GM12878 (cell line): ENCODE results near the gene VAV2. TPM values are rescaled to one million over a fixed set of nuclear protein-coding genes. Genes with fewer than 3 reads are reported as not detected.

ENCODE experiments used
- ATAC-seq: fragments of 200-7000 bp; cut with Tn5 transposase; 3 replicates; pipeline ENCODE4 v1.9.1; 2020; ENCODE audit warnings: mild to moderate bottlenecking, moderate library complexity
- BruUV-seq: library from RNA; stranded (reverse); fragments of 400-500 nt; replicated peaks from 2 replicates; lab custom pipeline; 2021; lab: Mats Ljungman, UMichigan
- CTCF ChIA-PET: fragments of 300-600 bp; sonication (Branson Sonifier 250); formaldehyde crosslinking; extraction: SDS; loops from one replicate; lab custom pipeline; 2021; ENCODE audit warnings: inconsistent platforms; lab: Yijun Ruan, JAX
- POLR2A ChIA-PET: fragments of 350-600 bp; formaldehyde crosslinking; extraction: SDS; loops from one replicate; lab custom pipeline; 2021; ENCODE audit warnings: inconsistent platforms; lab: Charles Lee
- RAD21 ChIA-PET: fragments of 300-600 bp; sonication (Branson Sonifier 250); formaldehyde crosslinking; loops from one replicate; lab custom pipeline; 2023; ENCODE audit warnings: antibody characterized with exemption; ENCODE audit not compliant: unreplicated experiment; lab: Charles Lee
- SMC1A ChIA-PET: fragments of 300-600 bp; sonication (Branson Sonifier 250); formaldehyde crosslinking; loops from one replicate; lab custom pipeline; 2023; ENCODE audit not compliant: unreplicated experiment, uncharacterized antibody; lab: Charles Lee
- DNase-seq: peaks from one replicate; pipeline ENCODE4 v3.0.0-alpha.2; 2011; ENCODE audit warnings: low read depth, low spot score
- FAIRE-seq: peaks from 3 replicates; lab custom pipeline; 2011; peaks lifted over from hg19 to GRCh38; lab: Jason Lieb, UNC
- H2AFZ ChIP-seq: 2 replicates; pipeline ENCODE4 v1.6.0; 2011; ENCODE audit warnings: low read depth, low read length, control low read depth; ENCODE audit not compliant: control insufficient read depth
- H3K27ac ChIP-seq: 2 replicates; pipeline ENCODE4 v1.5.1; 2011; ENCODE audit warnings: control low read depth; ENCODE audit not compliant: control insufficient read depth, insufficient read depth
- H3K27me3 ChIP-seq, 2 experiments: replicated peaks in 1 of 2; 2 replicates each; pipeline versions ENCODE4 v1.6.0 to v1.6.1; 2011; ENCODE audit warnings: low read length in 1 of 2; ENCODE audit not compliant: control insufficient read depth in 2 of 2, insufficient read depth in 2 of 2
- H3K36me3 ChIP-seq, 2 experiments: 2 replicates each; pipeline ENCODE4 v1.5.1; 2011; ENCODE audit warnings: low read length in 1 of 2; ENCODE audit not compliant: control insufficient read depth in 2 of 2, insufficient read depth in 2 of 2
- H3K4me1 ChIP-seq: 2 replicates; pipeline ENCODE4 v1.6.1; 2011; ENCODE audit warnings: mild to moderate bottlenecking, low read length, moderate library complexity, mixed read lengths; ENCODE audit not compliant: control insufficient read depth, insufficient read depth
- H3K4me2 ChIP-seq: 2 replicates; pipeline ENCODE4 v1.6.0; 2011; ENCODE audit warnings: control low read depth; ENCODE audit not compliant: control insufficient read depth, insufficient read depth
- H3K4me3 ChIP-seq: fragments of 200-600 bp; sonication (generic); 2 replicates; pipeline ENCODE4 v1.5.1; 2016
- H3K79me2 ChIP-seq: 2 replicates; pipeline ENCODE4 v1.6.0; 2011; ENCODE audit warnings: low read length; ENCODE audit not compliant: control insufficient read depth, insufficient read depth
- H3K9ac ChIP-seq: 2 replicates; pipeline ENCODE4 v1.8.0; 2011; ENCODE audit warnings: low read length, control low read depth, mixed read lengths; ENCODE audit not compliant: control insufficient read depth, insufficient read depth
- H3K9me3 ChIP-seq: replicated peaks from 3 replicates; pipeline ENCODE4 v1.5.1; 2011; ENCODE audit warnings: mild to moderate bottlenecking, low read length; ENCODE audit not compliant: control insufficient read depth, insufficient read depth
- H4K20me1 ChIP-seq: 2 replicates; pipeline ENCODE4 v1.6.0; 2011; ENCODE audit not compliant: control insufficient read depth, insufficient read depth
- CREB1 ChIP-seq: IDR thresholded peaks from 2 replicates; pipeline ENCODE4 v1.6.1; 2012; ENCODE audit warnings: low read depth, mild to moderate bottlenecking, inconsistent platforms
- EP300 ChIP-seq, 2 experiments: fragments of 150-350 bp in 1 of 2; IDR thresholded peaks; 2 replicates each; pipeline ENCODE4 v1.6.1; 2011 to 2012; ENCODE audit warnings: low read depth in 2 of 2, low read length in 2 of 2, borderline replicate concordance in 1 of 2, improper control_type of control experiment in 1 of 2, inconsistent platforms in 1 of 2; ENCODE audit not compliant: control insufficient read depth in 1 of 2
- EZH2 ChIP-seq: IDR thresholded peaks from 2 replicates; pipeline ENCODE4 v1.6.1; 2012; ENCODE audit warnings: low read depth, mild to moderate bottlenecking, control low read depth, inconsistent platforms, low read length, borderline replicate concordance; ENCODE audit not compliant: control insufficient read depth
- HDAC6 ChIP-seq: fragments of 200-600 bp; sonication (generic); IDR thresholded peaks from one replicate; pipeline ENCODE4 v1.8.0; 2017; ENCODE audit warnings: antibody characterized with exemption; ENCODE audit not compliant: unreplicated experiment
- NFIC ChIP-seq: IDR thresholded peaks from 2 replicates; pipeline ENCODE4 v1.6.1; 2012; ENCODE audit warnings: low read depth, mild to moderate bottlenecking, inconsistent platforms, low read length, moderate library complexity
- NFXL1 ChIP-seq: fragments of 450-650 bp; IDR thresholded peaks from 2 replicates; pipeline ENCODE4 v1.6.1; 2017; ENCODE audit warnings: antibody characterized with exemption, mild to moderate bottlenecking, borderline replicate concordance
- NR2F1 ChIP-seq: fragments of 450-650 bp; conservative IDR thresholded peaks from 2 replicates; pipeline ENCODE4 v1.6.1; 2017; ENCODE audit warnings: mild to moderate bottlenecking
- PAX5 ChIP-seq: IDR thresholded peaks from 2 replicates; pipeline ENCODE4 v1.6.1; 2011; ENCODE audit warnings: low read depth, low read length, borderline replicate concordance
- PML ChIP-seq: IDR thresholded peaks from 2 replicates; pipeline ENCODE4 v1.6.1; 2012; ENCODE audit warnings: low read length, inconsistent platforms
- POLR2A ChIP-seq: IDR thresholded peaks from 2 replicates; pipeline ENCODE4 v1.6.1; 2011; ENCODE audit warnings: low read depth, mild to moderate bottlenecking, low read length
- RELA ChIP-seq: fragments of 450-650 bp; IDR thresholded peaks from 2 replicates; pipeline ENCODE4 v1.8.0; 2014; ENCODE audit warnings: borderline replicate concordance; ENCODE audit not compliant: partially characterized antibody
- YBX1 ChIP-seq: fragments of 450-650 bp; IDR thresholded peaks from 2 replicates; pipeline ENCODE4 v1.6.1; 2016; ENCODE audit warnings: antibody characterized with exemption
- ZBED1 ChIP-seq: IDR thresholded peaks from 2 replicates; pipeline ENCODE4 v1.6.1; 2016; ENCODE audit warnings: borderline replicate concordance
- ZNF622 ChIP-seq: fragments of 450-650 bp; IDR thresholded peaks from 2 replicates; pipeline ENCODE4 v1.6.1; 2017; ENCODE audit warnings: mild to moderate bottlenecking, inconsistent platforms
- WGBS: methylation state at CpG from one replicate; pipeline ENCODE4 v1.1.6; 2016; ENCODE audit warnings: low lambda C conversion rate; ENCODE audit not compliant: insufficient replicate concordance, insufficient coverage; ENCODE audit errors: missing lambda C conversion rate; 5-methylcytosine and 5-hydroxymethylcytosine counted together
- in situ Hi-C: fragments of 300-500 bp; cut with MboI; formaldehyde crosslinking; loops from 9 replicates; pipeline ENCODE4 v1.14.3; 2018; ENCODE audit warnings: mixed read lengths
- intact Hi-C: fragments of 100-400 bp; cut with micrococcal nuclease; formaldehyde crosslinking; loops from one replicate; pipeline ENCODE4 v1.14.2; 2022; ENCODE audit not compliant: unreplicated experiment
- polyA plus RNA-seq, 11 experiments: library from polyadenylated mRNA; depleted of rRNA in 4 of 11; unstranded in 6 of 11; stranded (reverse) in 5 of 11; fragments of >200 nt; fragmentation: Nextera tagmentation in 4 of 11; fragmentation: Illumina TruSeq in 1 of 11; extraction: Ambion mirVana in 4 of 11; extraction: Trizol in 1 of 11; gene quantifications; 1 replicate in 1 of 11; 2 replicates in 10 of 11; pipeline versions ENCODE4 v1.2.1 to v1.2.3, GENCODE V29; 2011 to 2016; ENCODE audit warnings: inconsistent platforms in 2 of 11, missing spikeins in 2 of 11, low read depth in 1 of 11
- total RNA-seq, 4 experiments: library from RNA; depleted of rRNA in 3 of 4; stranded (reverse); fragments of >200 nt in 3 of 4; fragmentation: Illumina TruSeq in 1 of 4; extraction: Trizol in 1 of 4; gene quantifications; 2 replicates each; pipeline versions ENCODE4 v1.2.1 to v1.2.3, GENCODE V29; 2013 to 2021
- TF ChIP-seq, protein P1 (sequence below): IDR thresholded peaks from 2 replicates; pipeline ENCODE4 v1.6.1; 2012; ENCODE audit warnings: low read depth, low read length, improper control_type of control experiment
- TF ChIP-seq, protein P2 (sequence below): fragments of 450-650 bp; IDR thresholded peaks from 2 replicates; pipeline ENCODE4 v1.6.1; 2016; ENCODE audit warnings: mild to moderate bottlenecking
- TF ChIP-seq, protein P3 (sequence below): fragments of 450-650 bp; formaldehyde crosslinking; IDR thresholded peaks from 2 replicates; pipeline ENCODE4 v1.4.0; 2022; ENCODE audit warnings: mild to moderate bottlenecking, moderate library complexity
- TF ChIP-seq, protein P4 (sequence below): fragments of 450-650 bp; conservative IDR thresholded peaks from 2 replicates; pipeline ENCODE4 v1.6.1; 2017; ENCODE audit warnings: mild to moderate bottlenecking, moderate library complexity

Gene VAV2
- total and polyA plus RNA-seq, 10 of the 15 experiments (the other 5 are each of a cell fraction or from before 2014, with no cell fraction given) = 0.13 to 43.9 (median 16.9) TPM

DNA sequence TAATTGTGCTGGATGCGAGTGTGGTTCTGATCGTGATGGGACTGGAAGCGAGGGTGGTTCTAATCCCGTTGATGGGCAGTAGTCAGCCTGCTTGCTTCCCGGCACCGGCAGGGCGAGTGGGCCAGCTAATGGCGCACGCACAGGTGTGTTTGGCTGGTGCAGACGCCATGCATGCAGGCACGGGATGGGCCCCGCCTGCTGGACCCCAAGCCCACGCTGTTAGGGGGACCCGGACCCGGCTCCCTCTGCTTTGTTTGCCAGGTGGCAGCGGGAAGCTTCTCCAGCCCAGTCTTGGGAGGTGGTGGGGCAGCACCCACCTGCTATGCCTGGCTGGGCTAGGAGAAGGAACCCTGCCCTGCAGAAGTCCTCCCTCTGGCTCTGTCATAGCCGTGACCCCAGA, 70.3 kb downstream of the VAV2 start:
- ChIA-PET RAD21 (no interaction called here), SMC1A (no interaction called here), CTCF (no interaction called here), POLR2A (no interaction called here)
- no peaks in the 10 kb centered on the region for H3K4me1 ChIP-seq
- no peak for DNase-seq
- no peaks in the 10 kb centered on the region for H3K27me3 ChIP-seq
- H4K20me1 ChIP-seq = no peaks in the 10 kb centered on the region
- peaks cover 27% of the 10 kb centered on the region for H3K79me2 ChIP-seq
- no peak for FAIRE-seq
- no peak overlapping the region for H3K27ac ChIP-seq
- intact Hi-C loops (no loop called here), in situ Hi-C loops (no loop called here)
- no peak overlapping the region for H3K9ac ChIP-seq
- ATAC-seq = no peak
- H3K36me3 ChIP-seq = peaks cover 1 to 3% of the 10 kb centered on the region in 2 experiments; a peak in 3 of 4 replicates
- WGBS = over 99% methylated on average over 11 of the region's 17 CpGs
- no TSS peak for BruUV-seq
- H3K9me3 ChIP-seq = no peaks in the 10 kb centered on the region; the same call in 2 of the 3 replicates
- H3K4me2 ChIP-seq = no peak overlapping the region
- H3K4me3 ChIP-seq = no peak overlapping the region
- H2AFZ ChIP-seq = no peak overlapping the region
- TF ChIP-seq EZH2 (no peak), RELA (no peak), NFIC (no peak), PAX5 (no peak), NR2F1 (no peak), POLR2A (no peak), NFXL1 (no peak), EP300 (IDR thresholded peaks at IDR 0.05; ENCODE audit: borderline replicate concordance in 1 of 2, control insufficient read depth in 1 of 2, low read depth in 2 of 2, low read length in 2 of 2) (no peak), ZBED1 (no peak), CREB1 (no peak), PML (no peak), YBX1 (no peak), ZNF622 (no peak), HDAC6 (no peak)
- TF ChIP-seq, protein P1, sequence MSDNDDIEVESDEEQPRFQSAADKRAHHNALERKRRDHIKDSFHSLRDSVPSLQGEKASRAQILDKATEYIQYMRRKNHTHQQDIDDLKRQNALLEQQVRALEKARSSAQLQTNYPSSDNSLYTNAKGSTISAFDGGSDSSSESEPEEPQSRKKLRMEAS = no peak
- TF ChIP-seq, protein P2, sequence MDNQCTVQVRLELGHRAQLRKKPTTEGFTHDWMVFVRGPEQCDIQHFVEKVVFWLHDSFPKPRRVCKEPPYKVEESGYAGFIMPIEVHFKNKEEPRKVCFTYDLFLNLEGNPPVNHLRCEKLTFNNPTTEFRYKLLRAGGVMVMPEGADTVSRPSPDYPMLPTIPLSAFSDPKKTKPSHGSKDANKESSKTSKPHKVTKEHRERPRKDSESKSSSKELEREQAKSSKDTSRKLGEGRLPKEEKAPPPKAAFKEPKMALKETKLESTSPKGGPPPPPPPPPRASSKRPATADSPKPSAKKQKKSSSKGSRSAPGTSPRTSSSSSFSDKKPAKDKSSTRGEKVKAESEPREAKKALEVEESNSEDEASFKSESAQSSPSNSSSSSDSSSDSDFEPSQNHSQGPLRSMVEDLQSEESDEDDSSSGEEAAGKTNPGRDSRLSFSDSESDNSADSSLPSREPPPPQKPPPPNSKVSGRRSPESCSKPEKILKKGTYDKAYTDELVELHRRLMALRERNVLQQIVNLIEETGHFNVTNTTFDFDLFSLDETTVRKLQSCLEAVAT = no peak
- TF ChIP-seq, protein P3, sequence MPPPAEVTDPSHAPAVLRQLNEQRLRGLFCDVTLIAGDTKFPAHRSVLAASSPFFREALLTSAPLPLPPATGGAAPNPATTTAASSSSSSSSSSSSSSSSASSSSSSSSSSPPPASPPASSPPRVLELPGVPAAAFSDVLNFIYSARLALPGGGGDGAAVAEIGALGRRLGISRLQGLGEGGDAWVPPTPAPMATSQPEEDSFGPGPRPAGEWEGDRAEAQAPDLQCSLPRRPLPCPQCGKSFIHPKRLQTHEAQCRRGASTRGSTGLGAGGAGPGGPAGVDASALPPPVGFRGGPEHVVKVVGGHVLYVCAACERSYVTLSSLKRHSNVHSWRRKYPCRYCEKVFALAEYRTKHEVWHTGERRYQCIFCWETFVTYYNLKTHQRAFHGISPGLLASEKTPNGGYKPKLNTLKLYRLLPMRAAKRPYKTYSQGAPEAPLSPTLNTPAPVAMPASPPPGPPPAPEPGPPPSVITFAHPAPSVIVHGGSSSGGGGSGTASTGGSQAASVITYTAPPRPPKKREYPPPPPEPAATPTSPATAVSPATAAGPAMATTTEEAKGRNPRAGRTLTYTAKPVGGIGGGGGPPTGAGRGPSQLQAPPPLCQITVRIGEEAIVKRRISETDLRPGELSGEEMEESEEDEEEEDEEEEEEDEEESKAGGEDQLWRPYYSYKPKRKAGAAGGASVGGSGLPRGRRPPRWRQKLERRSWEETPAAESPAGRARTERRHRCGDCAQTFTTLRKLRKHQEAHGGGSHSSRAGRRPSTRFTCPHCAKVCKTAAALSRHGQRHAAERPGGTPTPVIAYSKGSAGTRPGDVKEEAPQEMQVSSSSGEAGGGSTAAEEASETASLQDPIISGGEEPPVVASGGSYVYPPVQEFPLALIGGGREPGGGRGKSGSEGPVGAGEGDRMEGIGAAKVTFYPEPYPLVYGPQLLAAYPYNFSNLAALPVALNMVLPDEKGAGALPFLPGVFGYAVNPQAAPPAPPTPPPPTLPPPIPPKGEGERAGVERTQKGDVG (CRISPR knock-in tag) = no peak
- TF ChIP-seq, protein P4, sequence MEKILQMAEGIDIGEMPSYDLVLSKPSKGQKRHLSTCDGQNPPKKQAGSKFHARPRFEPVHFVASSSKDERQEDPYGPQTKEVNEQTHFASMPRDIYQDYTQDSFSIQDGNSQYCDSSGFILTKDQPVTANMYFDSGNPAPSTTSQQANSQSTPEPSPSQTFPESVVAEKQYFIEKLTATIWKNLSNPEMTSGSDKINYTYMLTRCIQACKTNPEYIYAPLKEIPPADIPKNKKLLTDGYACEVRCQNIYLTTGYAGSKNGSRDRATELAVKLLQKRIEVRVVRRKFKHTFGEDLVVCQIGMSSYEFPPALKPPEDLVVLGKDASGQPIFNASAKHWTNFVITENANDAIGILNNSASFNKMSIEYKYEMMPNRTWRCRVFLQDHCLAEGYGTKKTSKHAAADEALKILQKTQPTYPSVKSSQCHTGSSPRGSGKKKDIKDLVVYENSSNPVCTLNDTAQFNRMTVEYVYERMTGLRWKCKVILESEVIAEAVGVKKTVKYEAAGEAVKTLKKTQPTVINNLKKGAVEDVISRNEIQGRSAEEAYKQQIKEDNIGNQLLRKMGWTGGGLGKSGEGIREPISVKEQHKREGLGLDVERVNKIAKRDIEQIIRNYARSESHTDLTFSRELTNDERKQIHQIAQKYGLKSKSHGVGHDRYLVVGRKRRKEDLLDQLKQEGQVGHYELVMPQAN = no peak
